Thyroid gland (tissue), 4 donors: Measurements from ENCODE around the gene TPBGL. TPM values are rescaled to one million over a fixed set of nuclear protein-coding genes. Genes with fewer than 3 reads are reported as not detected.

Experiments
- DNase-seq, 2 donors: peaks; one replicate each; pipeline ENCODE4 v3.0.0-alpha.2; 2019
- H3K27ac ChIP-seq, 3 donors: fragments of 200-600 bp; sonication (generic); 1 replicate in 2 of 3; 2 replicates in 1 of 3; pipeline ENCODE4 v1.5.1; 2016 to 2019; ENCODE audit warnings: mild to moderate bottlenecking in 1 of 3, moderate library complexity in 1 of 3
- H3K27me3 ChIP-seq: fragments of 200-600 bp; sonication (generic); one replicate; pipeline ENCODE4 v1.5.1; 2019
- H3K36me3 ChIP-seq, 2 donors: fragments of 200-600 bp; sonication (generic); one replicate each; pipeline ENCODE4 v1.5.1; 2016 to 2019
- H3K4me1 ChIP-seq, 2 donors: fragments of 200-600 bp; sonication (generic); one replicate each; pipeline ENCODE4 v1.5.1; 2017 to 2019
- H3K4me3 ChIP-seq, 3 donors: fragments of 200-600 bp; sonication (generic); replicated peaks in 1 of 3; 1 replicate in 2 of 3; 2 replicates in 1 of 3; pipeline ENCODE4 v1.5.1; 2016; ENCODE audit warnings: mild to moderate bottlenecking in 1 of 3
- H3K9me3 ChIP-seq: fragments of 200-600 bp; sonication (generic); one replicate; pipeline ENCODE4 v1.5.1; 2017
- CTCF ChIP-seq, 6 experiments: fragments of 200-600 bp in 3 of 6; fragments of 450-650 bp in 3 of 6; sonication (generic) in 3 of 6; IDR thresholded peaks; one replicate each; pipeline ENCODE4 v1.5.1; 2016 to 2019; ENCODE audit warnings: antibody characterized with exemption in 6 of 6, mild to moderate bottlenecking in 2 of 6, inconsistent platforms in 1 of 6, moderate library complexity in 1 of 6
- POLR2A ChIP-seq, 2 donors: fragments of 450-650 bp; IDR thresholded peaks; one replicate each; pipeline ENCODE4 v1.6.1; 2017; ENCODE audit warnings: antibody characterized with exemption in 2 of 2, mild to moderate bottlenecking in 2 of 2, moderate library complexity in 1 of 2
- WGBS, 2 donors: methylation state at CpG; one replicate each; pipeline ENCODE4 v1.1.5; 2017; 5-methylcytosine and 5-hydroxymethylcytosine counted together
- intact Hi-C: fragments of 100-400 bp; cut with DNase I; formaldehyde crosslinking; loops from one replicate; pipeline ENCODE4 v1.15.1; 2023
- total RNA-seq, 4 donors: library from RNA; depleted of rRNA; stranded (reverse); fragments of >200 nt; gene quantifications; one replicate each; pipeline ENCODE4 v1.2.3, GENCODE V29; 2016

TPBGL gene
- total RNA-seq, 4 donors from 2014 or later = 0.67 to 0.89 (median 0.79) TPM; not detected in 1

- WGBS, 2 donors = 80 to 89% methylated on average over 11 to 14 of the region's 17 CpGs
- intact Hi-C loops = no loop called here
- no peaks in the 10 kb centered on the region for H3K4me1 ChIP-seq
- no peaks in the 10 kb centered on the region for H3K9me3 ChIP-seq
- H3K36me3 ChIP-seq = no peaks in the 10 kb centered on the region
- H3K27ac ChIP-seq = no peak overlapping the region
- H3K4me3 ChIP-seq = no peak overlapping the region
- H3K27me3 ChIP-seq = no peaks in the 10 kb centered on the region
- TF ChIP-seq CTCF (IDR thresholded peaks at IDR 0.05) (no peak), POLR2A (IDR thresholded peaks at IDR 0.05) (no peak)
- no peak for DNase-seq
Observed at GRCh38 chr11:75262961-75263852, 22.6 kb downstream of the TPBGL start.

- DNase-seq = no peak
- no peaks in the 10 kb centered on the region for H3K27me3 ChIP-seq
- H3K9me3 ChIP-seq = no peaks in the 10 kb centered on the region
- WGBS, 2 donors = 55 to 60% methylated on average over 3 to 4 of the region's 4 CpGs
- H3K27ac ChIP-seq = no peak overlapping the region
- intact Hi-C loops = no loop called here
- H3K4me3 ChIP-seq = no peak overlapping the region
- H3K36me3 ChIP-seq = no peaks in the 10 kb centered on the region
- no peak for TF ChIP-seq CTCF (IDR thresholded peaks at IDR 0.05)
- no peak for TF ChIP-seq POLR2A (IDR thresholded peaks at IDR 0.05)
- no peaks in the 10 kb centered on the region for H3K4me1 ChIP-seq
Observed at GRCh38 chr11:75263944-75264349, 23.4 kb downstream of the TPBGL start.

- Histone ChIP-seq H3K27me3 (no peaks in the 10 kb centered on the region), H3K27ac (no peak overlapping the region)
Observed at GRCh38 chr11:75264356-75264755, 23.8 kb downstream of the TPBGL start.

GRCh38 chr11:75264971-75265370 lies 24.4 kb downstream of the TPBGL start:
- 89 to 90% methylated on average over 4 to 6 of the region's 6 CpGs for WGBS, 2 donors
- TF ChIP-seq CTCF (IDR thresholded peaks at IDR 0.05) = no peak
- no peak for TF ChIP-seq POLR2A (IDR thresholded peaks at IDR 0.05)
- no peak for DNase-seq
- no peaks in the 10 kb centered on the region for H3K36me3 ChIP-seq
- H3K4me1 ChIP-seq = no peaks in the 10 kb centered on the region
- H3K27ac ChIP-seq = no peak overlapping the region
- no peaks in the 10 kb centered on the region for H3K9me3 ChIP-seq
- no peak overlapping the region for H3K4me3 ChIP-seq
- H3K27me3 ChIP-seq = no peaks in the 10 kb centered on the region
- intact Hi-C loops = no loop called here

More at GRCh38 chr11:75264356-75264755, 23.8 kb downstream of the TPBGL start:
- no peak for DNase-seq
- H3K9me3 ChIP-seq = no peaks in the 10 kb centered on the region
- intact Hi-C loops = no loop called here
- H3K4me1 ChIP-seq = no peaks in the 10 kb centered on the region
- no peak for TF ChIP-seq CTCF (IDR thresholded peaks at IDR 0.05)
- no peak for TF ChIP-seq POLR2A (IDR thresholded peaks at IDR 0.05)
- no peaks in the 10 kb centered on the region for H3K36me3 ChIP-seq
- no peak overlapping the region for H3K4me3 ChIP-seq

GRCh38 chr11:75265851-75266531 lies 25.4 kb downstream of the TPBGL start:
- no peak for DNase-seq
- Histone ChIP-seq H3K4me1 (no peaks in the 10 kb centered on the region), H3K4me3 (no peak overlapping the region), H3K36me3 (no peaks in the 10 kb centered on the region), H3K9me3 (no peaks in the 10 kb centered on the region), H3K27ac (no peak overlapping the region), H3K27me3 (no peaks in the 10 kb centered on the region)
- 80 to 85% methylated on average over 17 of the region's 17 CpGs for whole genome bisulfite sequencing, 2 donors
- intact Hi-C loops = no loop called here
- TF ChIP-seq CTCF (IDR thresholded peaks at IDR 0.05) = no peak
- no peak for TF ChIP-seq POLR2A (IDR thresholded peaks at IDR 0.05)
